ENCODE results near the gene RTN4RL1.

Gene RTN4RL1

DNA sequence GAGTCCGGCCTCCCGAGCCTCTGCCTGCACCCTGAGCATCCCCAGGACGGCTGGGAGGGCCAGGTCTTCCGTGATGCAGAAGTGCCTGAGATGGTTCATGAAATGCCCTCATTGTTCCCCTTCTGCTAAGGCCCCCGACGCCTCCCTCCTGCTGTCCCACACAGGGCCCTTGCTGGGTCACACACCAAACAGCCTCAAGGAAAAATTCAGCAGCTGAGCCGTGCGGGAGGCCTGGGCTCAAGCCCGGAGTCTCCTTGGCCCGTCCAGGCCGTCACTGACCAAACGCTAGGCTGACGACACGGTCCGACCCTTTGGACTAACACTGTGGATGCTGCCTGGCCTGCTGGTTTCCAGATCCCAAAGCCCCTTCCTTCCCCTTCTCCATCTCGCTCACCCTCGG lies 90.2 kb downstream of the RTN4RL1 start:
- no peak for TF ChIP-seq POLR2A (IDR thresholded peaks at IDR 0.05; ENCODE audit: low read depth, low read length)
- no peak for FAIRE-seq

DNA sequence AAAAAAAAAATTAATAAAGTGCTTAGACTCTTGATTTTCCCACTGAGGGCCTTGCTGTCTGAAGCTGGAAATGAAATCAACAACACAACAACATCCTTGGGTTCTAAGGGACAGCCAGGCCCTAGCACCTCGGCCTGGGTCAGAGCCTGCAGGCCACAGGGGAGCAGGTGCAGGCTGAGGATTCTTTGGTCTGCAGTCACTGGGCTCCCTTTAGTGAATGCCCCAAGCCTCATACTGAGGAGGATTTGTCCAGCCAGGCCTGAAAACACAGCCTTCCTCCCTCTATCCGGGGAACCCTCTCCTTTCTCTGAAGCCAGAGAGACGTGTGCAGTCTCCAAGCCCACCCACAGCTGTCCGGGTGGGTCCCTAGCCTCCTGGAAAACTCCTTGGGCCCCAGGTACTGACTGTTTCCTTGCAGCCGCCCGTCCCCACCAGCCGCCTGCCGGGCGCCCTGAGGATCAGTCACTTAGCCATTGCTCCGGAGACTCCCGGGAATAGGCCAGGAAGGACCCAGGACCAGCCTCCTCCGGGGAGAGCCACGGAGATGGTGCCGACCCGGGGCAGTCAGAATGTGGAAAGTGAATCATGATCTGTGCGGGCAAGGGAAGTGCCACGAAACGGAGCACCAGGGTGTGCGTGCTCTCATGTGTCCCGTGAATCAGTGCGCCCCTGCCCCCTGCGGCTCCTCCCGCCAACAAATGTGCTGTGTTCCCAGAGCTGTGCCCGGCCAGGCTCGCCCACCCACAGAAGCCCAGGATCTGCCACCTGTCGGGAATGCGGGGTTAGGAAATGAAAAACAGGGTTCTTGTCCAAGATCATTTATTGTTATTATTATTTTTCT lies 91.0 kb downstream of the RTN4RL1 start:
- no peak for TF ChIP-seq POLR2A (IDR thresholded peaks at IDR 0.05; ENCODE audit: low read depth, low read length)
- DNase-seq (ENCODE audit: insufficient read length, low spot score) (no peak), FAIRE-seq (no peak)

More for the DNA sequence above, 90.2 kb downstream of the RTN4RL1 start:
- DNase-seq (ENCODE audit: insufficient read length, low spot score): no peak

DNA sequence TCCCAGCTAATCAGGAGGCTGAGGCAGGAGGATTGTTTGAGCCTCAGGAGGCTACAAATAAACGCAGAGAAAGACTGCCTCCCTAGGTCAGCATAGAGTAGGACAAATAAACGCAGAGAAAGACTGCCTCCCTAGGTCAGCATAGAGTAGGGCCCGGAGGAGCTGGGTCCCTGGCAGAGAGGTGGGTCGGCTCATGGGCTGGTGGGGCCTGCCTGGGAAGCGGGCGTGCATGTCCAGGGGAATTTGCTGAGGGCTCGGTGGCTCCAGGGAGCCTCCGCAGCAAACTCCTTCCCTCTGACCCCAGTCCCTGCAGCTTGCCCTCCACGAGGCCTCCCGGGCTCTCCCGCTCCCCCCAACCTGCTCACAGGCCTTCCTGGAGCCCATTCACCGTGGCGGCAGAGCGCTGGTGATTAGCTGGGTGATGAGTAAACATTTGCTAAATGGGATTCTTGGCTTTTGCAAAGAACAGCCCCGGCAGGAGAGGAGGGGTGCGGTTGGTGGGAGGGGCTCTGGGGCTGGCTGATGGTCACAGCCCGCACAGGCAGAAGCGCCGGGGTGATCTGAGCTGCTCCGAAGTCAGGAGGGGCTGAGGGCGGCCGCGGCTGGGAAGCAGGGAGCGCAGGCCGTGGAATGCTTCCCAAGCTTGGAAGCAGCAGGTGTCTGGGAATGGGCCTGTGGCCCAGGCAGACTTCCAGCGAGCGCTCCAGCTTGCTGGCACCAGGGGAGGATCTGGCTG lies 93.1 kb downstream of the RTN4RL1 start:
- FAIRE-seq (no peak), DNase-seq (ENCODE audit: insufficient read length, low spot score) (no peak)
- TF ChIP-seq POLR2A (IDR thresholded peaks at IDR 0.05; ENCODE audit: low read depth, low read length): no peak

DNA sequence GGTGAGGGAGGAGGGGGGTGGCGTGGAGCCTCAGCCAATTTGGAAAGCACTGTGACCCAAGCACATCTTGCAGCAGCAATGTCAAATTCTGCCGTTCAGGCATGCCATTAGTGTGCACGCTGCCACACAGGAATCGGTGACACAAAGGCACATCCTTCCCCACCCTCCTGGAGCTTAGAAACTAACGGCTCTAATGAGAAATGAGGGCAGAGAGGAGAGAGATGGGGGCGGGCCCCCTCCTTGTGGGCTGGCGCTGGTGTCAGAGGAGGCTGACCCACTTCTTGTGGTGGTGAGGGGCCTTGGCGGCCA lies 94.8 kb downstream of the RTN4RL1 start:
- DNase-seq (ENCODE audit: insufficient read length, low spot score) (no peak), FAIRE-seq (no peak)
- TF ChIP-seq POLR2A (IDR thresholded peaks at IDR 0.05; ENCODE audit: low read depth, low read length): no peak

DNA sequence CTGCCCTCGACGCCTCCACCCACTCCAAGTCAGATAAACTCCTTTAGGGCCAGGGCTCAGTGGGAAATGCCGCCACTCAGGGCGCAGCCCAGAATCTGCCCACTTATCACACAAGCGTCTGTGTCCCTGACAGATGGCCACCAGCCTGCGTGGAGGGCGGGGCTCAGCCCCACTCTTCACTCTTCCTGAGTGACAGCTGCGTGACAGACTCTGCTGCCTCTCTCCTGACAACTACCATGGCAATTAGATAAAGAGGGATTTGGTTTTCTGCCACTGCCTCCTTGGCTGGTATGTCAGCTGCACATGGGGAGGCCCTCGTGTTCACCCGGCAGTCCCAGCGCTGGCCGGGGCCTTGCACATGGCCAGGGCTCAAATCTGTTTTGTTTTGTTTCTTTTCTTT lies 96.2 kb downstream of the RTN4RL1 start:
- no peak for TF ChIP-seq POLR2A (IDR thresholded peaks at IDR 0.05; ENCODE audit: low read depth, low read length)
- no peak for FAIRE-seq
- no peak for DNase-seq (ENCODE audit: insufficient read length, low spot score)

DNA sequence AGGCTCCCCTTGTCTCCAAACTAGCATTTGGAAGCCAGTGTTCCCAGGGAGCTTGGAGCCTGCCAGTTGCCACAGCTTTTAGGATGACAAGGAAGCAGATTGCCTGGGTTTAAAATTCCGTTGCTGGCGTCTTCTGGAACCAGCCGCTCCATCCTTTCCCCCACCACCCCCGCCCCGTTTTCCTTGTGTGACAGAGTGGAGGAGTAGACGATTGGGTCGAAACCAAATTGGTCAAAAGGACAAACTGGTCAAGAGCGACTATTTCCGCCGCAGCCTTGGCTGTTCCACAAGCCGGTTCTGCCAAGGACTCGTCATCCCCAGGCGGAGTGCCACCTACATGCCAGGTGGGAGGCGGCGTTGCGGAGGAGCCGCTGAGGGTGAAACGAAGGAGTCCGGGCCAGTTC lies 104.2 kb downstream of the RTN4RL1 start:
- no peak for TF ChIP-seq POLR2A (IDR thresholded peaks at IDR 0.05; ENCODE audit: low read depth, low read length)
- no peak for DNase-seq (ENCODE audit: insufficient read length, low spot score)
- FAIRE-seq: no peak

DNA sequence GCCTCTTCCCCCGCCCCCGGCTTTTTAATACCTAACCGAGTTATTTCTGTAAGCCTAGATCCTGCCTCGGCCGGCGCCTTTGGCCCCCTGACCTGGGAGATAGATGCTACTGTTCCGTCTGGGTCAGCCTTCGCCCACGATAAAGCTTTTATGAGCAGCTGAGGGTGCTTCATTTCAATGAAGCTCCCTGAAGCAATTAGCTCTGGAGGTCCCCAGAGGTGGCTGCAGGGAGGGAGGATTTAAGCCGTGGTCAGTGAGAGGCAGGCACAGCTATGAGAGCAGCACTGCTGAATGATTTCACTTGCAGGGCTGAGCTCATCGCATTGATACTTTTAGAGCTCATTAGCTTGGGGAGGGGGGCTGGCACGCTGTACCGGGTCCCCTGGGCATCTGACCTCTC lies 105.9 kb downstream of the RTN4RL1 start:
- no peak for TF ChIP-seq POLR2A (IDR thresholded peaks at IDR 0.05; ENCODE audit: low read depth, low read length)
- no peak for DNase-seq (ENCODE audit: insufficient read length, low spot score)
- FAIRE-seq: no peak

DNA sequence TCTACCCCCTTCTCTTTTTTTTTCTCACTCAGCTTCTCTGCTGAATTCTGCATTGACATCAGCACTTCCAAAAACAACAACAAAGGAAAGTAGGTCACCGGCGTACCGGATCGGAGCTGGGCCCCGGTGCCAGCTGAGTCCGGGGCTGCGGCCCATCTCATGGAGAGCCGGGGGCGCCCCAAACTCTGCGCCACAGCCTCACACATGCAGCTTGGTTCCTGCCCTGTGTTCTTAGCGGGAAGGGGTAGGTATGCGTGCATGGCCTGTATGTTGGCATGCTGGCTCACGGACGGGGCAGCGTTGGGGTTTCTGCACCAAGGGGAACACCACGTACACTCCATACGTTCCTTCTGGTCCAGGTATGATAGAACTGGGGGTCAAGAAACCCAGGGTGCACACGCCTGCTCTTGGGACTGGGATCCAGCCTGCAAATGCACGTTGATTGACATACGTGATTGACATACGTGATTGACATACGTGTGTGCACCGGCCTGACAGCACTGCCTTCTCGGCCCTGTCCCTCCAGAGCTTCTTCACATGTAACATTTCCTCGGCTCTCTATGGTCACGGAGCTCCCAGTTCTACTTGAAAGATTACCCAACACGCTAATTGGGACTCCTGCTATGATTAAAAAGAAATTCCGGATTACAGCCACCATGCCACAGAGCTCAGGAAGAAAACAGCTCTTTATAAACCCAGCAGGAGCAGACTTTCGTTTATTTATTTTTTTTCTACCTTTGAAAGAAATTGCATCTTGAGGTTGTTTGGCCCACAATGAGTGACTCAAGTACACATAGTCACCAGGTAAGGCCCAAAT lies 106.6 kb downstream of the RTN4RL1 start:
- no peak for FAIRE-seq
- no peak for DNase-seq (ENCODE audit: insufficient read length, low spot score)
- TF ChIP-seq POLR2A (IDR thresholded peaks at IDR 0.05; ENCODE audit: low read depth, low read length): no peak

DNA sequence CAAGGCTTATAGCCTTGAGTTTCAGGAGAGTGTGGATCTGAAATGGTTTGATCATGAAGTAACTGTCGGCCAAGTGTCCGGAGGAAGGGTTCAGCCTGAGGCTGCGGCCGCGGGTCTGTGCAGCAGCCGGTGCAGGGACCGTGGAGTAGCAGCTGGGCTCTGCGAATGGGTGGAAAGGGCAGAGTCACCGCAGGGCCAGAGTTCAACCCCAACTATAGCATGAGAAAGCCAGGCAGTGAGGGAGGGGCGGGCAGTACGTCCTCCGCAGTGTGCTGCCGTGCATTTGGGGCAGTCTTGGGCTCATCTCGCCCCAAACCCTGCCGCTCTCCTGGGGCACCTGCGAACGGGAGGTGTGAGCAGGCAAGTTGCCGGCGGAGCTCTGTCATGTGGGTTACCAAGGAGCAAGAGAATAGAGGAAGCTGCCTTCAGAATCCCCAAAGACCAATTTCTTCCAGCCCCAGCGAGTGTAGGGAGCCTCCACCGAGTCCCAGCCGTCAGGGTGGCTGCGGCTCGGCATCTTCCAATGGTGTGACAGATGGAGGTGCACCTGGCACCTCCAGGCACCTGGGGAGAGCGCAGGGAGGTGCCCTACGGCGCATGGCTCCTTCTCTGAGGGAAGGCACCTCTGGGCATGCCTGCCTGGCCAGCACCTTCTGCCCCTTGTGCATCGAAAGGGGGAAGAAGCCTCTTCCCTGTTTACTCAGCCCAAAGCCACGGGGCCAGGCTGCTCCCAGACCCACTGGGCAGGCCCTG lies 108.0 kb downstream of the RTN4RL1 start:
- FAIRE-seq: no peak

DNA sequence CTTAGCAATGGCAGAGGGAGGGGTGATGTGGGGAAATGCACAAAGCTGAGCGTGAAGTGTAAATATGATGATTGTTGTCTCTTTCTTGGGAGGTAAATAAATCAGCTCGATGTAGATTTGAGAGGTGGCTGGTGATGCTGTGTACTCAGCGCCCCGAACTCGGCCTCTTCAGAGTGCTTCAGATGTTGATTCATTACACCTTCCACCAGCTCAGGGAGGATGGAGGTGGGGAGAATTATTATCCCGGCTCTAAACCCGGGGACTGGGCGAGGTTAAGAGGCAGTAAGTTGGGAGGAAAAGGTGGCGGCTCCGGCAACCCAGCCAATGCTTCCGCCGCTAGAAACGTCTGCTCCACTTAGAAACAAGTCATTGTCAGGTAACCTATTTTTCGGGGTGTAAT lies 108.8 kb downstream of the RTN4RL1 start:
- no peak for TF ChIP-seq POLR2A (IDR thresholded peaks at IDR 0.05; ENCODE audit: low read depth, low read length)
- FAIRE-seq: no peak
- DNase-seq (ENCODE audit: insufficient read length, low spot score): no peak

More for the DNA sequence above, 108.0 kb downstream of the RTN4RL1 start:
- no peak for DNase-seq (ENCODE audit: insufficient read length, low spot score)
- TF ChIP-seq POLR2A (IDR thresholded peaks at IDR 0.05; ENCODE audit: low read depth, low read length): no peak

DNA sequence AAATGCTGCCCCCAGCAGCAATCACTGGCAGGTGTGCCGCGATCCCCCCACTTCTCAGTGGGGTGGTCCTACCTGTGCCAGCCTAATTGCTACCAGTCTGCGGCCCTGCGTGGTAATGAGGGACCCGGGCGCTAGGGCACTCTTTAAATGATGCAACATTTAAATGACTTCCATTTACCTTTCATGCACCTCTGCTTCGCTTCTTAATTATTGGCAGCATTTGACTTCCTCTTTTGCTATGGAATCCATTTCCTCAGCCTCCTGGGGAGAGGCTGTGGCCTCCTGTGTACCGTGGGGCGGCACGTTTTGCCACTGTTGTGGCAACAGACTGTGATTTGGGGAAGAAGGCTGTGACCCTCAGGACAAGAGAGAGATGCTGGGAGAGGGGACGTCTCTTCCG lies 109.2 kb downstream of the RTN4RL1 start:
- DNase-seq (ENCODE audit: insufficient read length, low spot score): no peak

DNA sequence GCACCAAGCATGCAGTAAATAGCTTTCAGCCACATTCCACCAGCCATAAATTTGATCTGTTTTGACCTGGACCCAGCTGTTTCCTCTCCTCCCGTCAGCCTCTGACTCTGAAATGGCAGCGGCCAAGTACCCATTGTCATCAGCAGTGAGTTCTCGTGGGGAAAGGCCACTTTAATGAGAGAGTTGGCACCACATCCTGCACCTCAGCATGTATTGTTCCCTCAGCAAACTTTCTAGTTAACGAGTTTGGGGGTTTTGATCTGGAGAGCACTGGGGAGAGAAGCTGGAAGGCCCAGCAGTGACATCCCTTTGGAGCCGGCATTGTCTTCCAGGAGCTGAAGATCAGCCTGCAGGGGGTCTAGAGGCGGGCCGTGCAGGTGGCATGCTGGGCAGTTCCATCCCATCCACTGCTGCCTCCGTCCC lies 110.5 kb downstream of the RTN4RL1 start:
- TF ChIP-seq POLR2A (IDR thresholded peaks at IDR 0.05; ENCODE audit: low read depth, low read length): no peak
- DNase-seq (ENCODE audit: insufficient read length, low spot score): no peak
- no peak for FAIRE-seq

More for the DNA sequence above, 109.2 kb downstream of the RTN4RL1 start:
- no peak for TF ChIP-seq POLR2A (IDR thresholded peaks at IDR 0.05; ENCODE audit: low read depth, low read length)
- no peak for FAIRE-seq

DNA sequence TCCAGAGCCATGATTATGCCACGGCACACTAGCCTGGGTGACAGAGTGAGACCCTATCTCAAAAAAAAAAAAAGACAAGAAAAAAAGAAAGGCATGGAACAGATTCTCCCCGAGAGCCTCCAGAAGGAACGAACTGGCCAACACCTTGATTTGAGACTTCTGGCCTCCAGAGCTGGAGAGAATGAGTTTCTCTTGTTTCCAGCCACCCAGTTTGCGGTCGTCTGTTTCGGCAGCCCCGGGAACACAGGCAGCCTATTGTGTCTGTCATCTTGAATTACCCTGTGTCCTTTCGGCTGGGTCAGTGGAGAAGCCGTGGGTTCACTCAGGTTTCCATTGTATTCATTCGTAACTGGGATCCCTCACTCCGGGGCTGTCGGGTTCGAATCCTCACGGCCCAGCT lies 111.4 kb downstream of the RTN4RL1 start:
- DNase-seq (ENCODE audit: insufficient read length, low spot score): no peak
- no peak for TF ChIP-seq POLR2A (IDR thresholded peaks at IDR 0.05; ENCODE audit: low read depth, low read length)
- no peak for FAIRE-seq
